HG03196 (cell line): ENCODE results near the gene TOX4.
"Not testable (repeated sequence)": the region's sequence is repeated elsewhere in the genome, so short reads cannot be mapped to it uniquely, and the experiment has no call there.

Experiments
- ATAC-seq: cut with Tn5 transposase; IDR thresholded peaks from one replicate; pipeline ENCODE4 v1.9.1; 2021; ENCODE audit not compliant: unreplicated experiment

The TOX4 gene

GRCh38 chr14:21476925-21477681, at the start of gene TOX4, which contains the start of gene RAB2B:
Gene TOX4, plus strand, starts transcription at chr14:21477195. Its CDS starts 84 bp downstream, at chr14:21477279.
Gene RAB2B, minus strand, starts transcription at chr14:21476959. Its CDS starts 87 bp downstream, at chr14:21476872.
- ATAC-seq = peak; percentile 99

- no peak for ATAC-seq
Observed at GRCh38 chr14:21428930-21429329, 48.1 kb upstream of the TOX4 start.

- ATAC-seq = no peak
Observed at GRCh38 chr14:21431126-21431525, 45.9 kb upstream of the TOX4 start.

- no peak for ATAC-seq
Observed at GRCh38 chr14:21436567-21437062, 40.4 kb upstream of the TOX4 start.

DNA sequence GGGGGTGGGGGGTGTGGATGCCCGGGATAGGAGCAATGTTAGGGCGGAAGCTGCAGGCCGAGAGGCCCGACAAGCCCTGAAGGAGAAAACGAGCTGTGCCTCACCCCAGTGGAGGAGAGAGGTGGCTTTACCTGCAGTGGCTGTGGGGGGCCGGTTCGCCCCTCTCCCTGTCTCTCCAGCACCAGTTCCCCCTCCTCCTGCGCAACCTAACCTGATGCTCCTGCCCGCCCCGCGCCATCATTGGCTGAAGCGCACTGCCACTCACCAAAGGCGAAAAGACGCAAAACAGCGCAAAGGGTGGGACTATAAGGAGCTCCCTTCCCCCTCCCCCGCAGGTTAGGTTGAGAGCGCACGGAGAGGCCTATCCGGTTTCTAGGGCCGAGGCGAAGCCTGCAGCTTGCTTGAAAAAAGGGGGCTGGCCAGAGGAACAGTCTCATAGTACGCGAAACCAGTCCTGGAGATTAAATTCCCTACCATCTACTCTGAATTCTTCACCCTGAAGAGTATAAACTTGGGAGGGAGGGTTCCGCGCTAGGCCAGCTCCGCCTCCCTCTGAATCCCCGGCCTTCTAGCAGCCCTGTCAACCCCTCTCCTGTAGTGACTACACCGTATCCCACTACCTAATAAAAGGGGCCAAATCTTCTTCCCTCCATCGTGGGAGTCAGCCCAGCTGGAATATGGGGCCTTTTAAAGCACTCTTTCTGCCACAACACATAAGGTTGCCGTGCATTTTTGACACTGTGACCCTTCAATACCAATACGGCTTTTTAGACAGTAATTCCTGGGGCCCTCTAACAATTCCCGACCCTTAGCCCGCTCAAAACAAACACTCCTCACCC, 39.7 kb upstream of the TOX4 start:
- ATAC-seq = peak; percentile 98

DNA sequence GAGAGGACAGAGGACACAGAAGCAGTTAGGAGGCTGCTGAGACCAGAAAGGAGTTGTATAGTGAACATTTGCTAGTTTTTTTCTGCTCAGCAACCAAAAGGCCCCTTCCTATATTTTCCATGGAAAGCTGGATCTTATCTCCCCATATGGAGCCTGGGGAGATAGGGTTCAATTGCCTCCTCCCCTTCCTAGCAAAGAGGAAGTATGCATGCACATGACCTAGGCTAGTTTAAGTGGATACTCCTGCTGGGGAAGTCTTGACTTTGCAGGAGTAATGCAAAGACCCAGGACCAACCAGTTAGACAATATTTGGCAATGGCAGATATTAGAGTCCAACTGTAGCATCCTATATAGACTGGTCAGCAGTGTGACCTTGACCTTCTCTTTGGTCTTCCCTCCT, 36.1 kb upstream of the TOX4 start:
- no peak for ATAC-seq

DNA sequence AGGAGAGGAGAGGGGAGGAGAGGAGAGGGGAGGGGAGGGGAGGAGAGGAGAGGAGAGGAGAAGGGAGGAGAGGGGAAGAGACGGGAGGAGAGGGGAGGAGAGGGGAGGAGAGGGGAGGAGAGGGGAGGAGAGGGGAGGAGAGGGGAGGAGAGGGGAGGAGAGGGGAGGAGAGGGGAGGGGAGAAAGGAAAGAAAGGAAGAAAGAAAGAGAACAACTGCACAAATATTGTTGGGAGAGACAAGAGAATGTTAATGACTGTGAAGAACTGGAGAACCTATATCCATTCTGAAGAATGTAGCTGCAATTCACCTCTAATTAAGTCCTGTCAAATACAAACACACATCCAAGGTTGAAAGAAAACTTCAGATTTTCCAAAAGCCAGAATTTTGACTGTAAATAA, 34.3 kb upstream of the TOX4 start:
- ATAC-seq = not testable (repeated sequence)

DNA sequence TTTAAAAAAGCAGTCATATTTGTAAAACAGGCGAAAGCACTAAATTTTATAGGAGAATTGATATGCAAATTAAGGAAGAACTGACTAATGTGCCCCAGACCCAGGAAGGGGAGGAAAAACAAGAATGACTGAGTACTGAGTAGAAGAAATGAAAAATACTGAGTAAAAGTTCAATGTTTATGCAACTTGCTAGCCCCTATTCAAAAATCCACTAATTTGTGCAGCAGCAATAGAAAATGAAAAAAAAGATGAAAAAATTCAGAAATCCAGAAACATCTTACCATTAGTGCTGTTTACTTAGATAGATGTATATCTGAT, 27.1 kb upstream of the TOX4 start:
- no peak for ATAC-seq

DNA sequence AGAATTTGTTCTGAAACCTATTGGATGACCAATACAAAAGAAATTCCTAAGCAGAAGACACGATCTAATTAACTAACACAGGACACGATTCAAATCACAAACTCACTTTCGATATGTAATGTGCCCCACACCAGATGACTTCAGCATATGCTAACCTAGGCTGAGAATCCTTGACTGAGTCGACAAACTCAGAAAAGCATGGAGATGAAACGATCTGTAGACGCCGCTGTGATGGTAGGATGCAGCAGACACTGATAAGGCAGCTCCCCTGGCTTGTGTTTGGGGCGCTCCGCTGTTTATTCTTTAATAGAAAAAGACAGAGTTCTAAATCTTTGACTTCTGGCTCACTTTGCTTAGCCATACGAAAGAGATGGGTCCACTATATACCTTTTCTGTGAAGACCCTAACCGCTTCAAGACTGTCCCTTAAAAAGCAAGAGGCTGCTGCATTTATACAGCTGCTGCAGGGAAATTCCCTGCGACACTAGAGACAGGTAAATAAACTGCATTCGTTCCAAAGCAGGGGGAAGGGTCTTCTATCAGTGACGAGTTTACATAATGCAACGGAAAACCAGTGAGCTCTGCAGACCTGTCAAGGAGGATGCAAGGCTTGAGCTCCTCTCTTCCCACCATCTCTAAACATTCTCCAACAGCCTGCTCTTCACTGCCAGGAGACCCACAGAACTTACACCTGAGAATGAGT, 22.0 kb upstream of the TOX4 start:
- ATAC-seq = no peak

GRCh38 chr14:21455592-21455911, 21.4 kb upstream of the TOX4 start:
- peak; percentile 24 for ATAC-seq

DNA sequence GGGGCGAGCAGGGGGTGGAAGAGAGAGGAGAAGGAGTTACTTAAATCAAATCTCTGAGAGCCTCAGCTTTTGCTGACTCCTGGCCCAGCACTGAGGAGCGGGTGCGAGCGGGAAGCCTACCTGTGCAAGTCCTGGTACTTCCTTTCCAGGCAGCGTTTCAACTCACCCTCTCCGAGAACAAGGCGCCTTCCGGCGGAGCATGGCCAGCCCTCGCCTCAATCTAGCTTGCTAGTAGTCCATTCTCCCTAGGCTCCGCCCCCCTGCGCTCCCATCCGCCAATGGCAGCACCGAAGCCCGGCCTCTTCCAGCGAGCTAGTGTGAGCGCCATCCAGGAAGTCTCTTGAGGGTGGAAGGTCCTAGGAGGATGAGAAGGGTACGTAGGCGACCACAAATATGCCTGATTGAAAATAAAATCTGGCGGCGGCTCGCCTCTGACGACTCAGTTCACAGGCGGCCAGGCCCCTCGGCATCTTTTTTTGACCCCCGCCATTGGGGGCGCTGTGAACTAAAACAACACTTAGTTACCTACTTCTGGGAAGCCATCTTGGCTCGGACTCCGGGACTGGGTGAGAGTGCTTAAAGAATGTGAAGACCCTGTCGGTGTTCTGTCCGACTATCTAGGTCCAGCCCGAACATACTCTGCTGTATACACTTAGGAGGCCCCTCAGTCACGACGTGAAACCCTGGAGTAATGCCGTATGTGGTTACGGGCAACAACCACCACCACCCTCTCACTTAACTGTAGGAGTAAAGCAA, 20.9 kb upstream of the TOX4 start, which contains the start of gene CHD8:
Gene CHD8, minus strand, starts transcription at position 212 of the 756 bp plus-strand sequence. CDS start 24,480 bp downstream, outside the sequence.
- peak; percentile 97 for ATAC-seq

- ATAC-seq = no peak
Observed at GRCh38 chr14:21467616-21468015, 9.4 kb upstream of the TOX4 start.

- ATAC-seq = no peak
Observed at GRCh38 chr14:21475767-21476522, 1.1 kb upstream of the TOX4 start.

DNA sequence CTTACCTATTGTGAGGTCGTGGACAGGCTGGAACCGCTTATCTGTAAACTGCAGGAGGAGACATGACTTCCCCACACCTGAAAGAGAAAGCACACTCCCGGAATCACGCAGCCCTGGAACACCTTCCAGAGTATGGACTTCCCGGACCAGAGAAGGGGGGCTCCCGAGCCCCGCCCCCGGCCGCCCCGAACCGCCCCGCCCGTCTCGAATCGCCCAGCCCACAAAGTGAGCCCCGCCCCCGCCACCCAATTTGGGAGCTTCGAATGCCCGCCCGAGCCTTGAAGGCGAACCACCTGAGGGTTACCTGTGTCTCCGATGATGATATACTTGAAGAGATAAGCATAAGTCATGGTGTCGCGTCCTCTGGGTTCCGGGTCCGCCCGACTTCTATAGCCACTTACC, 471 bp upstream of the TOX4 start:
- peak; percentile 40 for ATAC-seq

DNA sequence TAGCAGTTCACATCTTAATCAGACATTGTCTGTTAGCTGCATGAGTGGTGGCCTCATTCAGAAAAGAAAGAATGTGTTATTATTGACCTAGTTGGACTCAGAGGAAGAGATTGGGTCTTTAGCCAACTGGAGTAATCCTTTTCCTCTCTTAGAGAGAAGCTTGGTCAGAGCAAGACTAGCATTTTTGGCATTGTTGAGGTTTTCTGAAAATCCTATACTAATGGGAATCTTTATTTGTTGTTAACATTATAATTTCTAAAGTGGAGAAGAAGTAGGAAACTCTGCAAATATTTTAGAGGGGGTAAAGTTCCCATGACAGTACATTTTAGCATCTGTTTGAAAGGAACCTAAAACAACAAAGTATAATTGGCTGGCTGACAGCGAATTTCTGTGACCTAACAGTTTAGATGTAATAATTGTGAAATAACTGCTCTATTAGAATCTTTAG, 9.7 kb downstream of the TOX4 start:
- ATAC-seq = no peak

DNA sequence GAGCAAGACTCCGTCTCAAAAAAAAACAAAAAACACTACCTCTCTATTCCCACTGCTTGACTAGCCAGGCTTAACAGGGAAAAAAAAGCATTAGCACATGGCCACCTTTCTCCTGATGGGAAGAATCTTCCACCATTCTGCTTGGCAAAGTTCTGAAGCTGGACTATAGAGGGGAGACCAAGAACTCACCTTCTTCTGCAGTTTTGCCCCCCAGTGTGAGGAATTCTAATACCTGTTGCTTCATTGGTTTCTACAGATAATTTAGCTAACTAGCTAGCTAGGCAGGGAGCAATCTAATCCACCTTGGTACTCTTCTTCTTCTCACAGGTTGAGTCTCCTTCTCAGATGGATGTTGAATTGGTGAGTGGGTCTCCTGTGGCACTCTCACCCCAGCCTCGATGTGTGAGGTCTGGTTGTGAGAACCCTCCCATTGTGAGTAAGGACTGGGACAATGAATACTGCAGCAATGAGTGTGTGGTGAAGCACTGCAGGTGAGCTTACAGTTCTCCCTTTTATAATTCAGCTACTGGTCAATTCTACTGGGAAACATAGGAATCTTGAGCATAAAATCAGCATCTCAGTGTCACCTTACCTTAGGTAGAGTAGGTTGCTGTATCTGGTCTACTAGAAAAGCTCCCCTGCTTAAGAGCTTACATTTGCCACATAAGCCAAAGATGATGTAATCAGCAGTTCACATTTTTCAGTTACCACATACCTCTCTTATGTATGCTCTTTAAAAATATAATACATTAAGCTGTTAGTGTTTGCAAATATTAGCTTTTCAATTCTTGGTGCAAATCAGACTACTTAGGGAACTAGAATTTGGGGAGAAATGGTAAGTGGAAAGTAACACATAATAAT, 18.1 kb downstream of the TOX4 start:
- ATAC-seq = no peak

GRCh38 chr14:21496453-21496852, 19.5 kb downstream of the TOX4 start:
- ATAC-seq = no peak

- ATAC-seq = peak; percentile 51
Observed at GRCh38 chr14:21498540-21499526, 21.8 kb downstream of the TOX4 start.
